Activated gamma-delta T cell (primary cell): ENCODE data around the gene PHLDA2.

ENCODE experiments used
- DNase-seq: peaks from one replicate; lab custom pipeline; 2025; lab: John Stamatoyannopoulos, UW

PHLDA2 gene

DNA sequence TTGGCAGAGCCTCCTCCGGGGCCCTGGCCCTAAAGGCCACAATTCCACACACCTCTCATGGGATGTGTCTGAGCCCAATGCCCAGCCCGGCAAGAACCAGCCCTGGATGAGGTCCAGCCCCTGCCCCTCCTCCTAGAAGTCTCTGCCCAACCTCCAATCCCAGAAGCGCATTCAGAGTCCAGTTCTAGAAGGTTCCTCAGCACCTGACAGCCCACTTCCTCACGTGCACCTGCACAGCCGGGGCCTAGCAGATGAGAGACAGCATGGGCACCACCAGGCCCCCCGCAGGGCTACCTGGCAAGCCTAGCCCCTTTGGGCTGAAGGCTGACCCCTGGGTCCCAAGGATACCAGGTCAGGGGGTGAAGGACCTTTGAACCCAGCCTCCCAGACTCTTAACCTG, 32.2 kb downstream of the PHLDA2 start:
- DNase-seq, result no peak

DNA sequence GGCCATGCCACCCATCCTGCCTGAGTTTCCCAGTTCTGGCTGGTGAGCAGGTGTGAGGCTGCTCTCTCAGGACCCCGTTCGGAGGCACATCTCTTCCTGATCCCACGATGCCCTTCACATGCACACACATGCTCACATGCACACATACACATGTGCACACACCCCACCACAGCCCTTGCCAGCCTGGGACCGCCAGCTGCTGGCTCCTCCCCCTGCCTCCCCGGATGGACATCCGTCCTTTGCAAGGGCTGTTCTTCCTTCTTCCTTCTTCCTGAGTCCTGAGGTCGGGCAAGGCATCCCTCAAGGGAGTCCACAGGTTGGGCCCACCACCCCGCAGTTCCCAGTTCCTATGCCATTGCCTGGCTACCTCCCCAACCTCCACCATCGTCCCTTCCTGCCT, 33.2 kb downstream of the PHLDA2 start:
- no peak for DNase-seq

DNA sequence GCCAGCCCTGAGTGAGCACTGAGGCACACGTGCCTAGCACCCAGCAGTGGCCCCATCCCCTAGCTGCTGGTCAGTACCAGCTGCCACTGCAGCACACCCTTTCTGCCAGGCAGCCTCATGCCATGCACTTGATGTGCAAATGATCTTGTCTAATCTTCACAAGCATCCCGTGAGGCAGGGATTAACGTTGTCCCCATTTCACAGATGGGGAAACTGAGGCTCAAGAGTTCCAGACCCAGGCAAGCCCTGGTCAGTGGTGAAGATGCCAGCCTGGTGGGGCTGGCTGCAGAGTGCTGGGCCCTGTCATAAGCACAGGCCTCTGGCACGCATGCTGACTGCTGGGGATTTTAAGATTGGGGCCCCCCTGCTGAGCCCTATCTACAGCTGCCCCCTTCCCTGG, 35.3 kb downstream of the PHLDA2 start:
- no peak for DNase-seq

DNA sequence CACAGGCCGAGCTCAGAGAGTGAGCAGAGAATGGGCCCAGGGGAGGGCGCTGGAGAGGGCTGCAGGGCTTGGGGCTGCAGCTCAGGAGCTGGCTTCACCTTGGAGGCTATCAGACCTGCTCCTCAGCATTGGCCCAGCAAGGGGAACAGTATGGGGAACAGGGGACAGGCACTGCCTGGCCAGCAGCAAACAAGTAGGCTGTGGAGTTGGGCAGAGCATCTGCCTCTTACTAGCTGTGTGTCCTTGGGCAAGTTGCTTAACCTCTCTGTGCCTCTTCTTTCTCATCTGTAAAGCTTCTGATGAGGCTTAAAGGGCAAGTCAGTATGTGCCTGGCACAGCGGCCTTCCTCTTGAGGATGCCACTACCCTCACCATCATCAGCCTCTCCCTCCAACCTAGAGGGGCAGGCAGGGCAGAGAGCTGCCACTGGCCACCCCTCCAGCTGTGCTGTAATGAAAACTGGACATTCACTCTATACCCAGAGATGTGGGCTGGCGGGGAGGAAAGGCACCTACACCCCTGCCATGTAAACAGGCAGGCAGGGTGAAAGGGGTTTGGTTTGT, 36.2 kb downstream of the PHLDA2 start:
- DNase-seq, result no peak

DNA sequence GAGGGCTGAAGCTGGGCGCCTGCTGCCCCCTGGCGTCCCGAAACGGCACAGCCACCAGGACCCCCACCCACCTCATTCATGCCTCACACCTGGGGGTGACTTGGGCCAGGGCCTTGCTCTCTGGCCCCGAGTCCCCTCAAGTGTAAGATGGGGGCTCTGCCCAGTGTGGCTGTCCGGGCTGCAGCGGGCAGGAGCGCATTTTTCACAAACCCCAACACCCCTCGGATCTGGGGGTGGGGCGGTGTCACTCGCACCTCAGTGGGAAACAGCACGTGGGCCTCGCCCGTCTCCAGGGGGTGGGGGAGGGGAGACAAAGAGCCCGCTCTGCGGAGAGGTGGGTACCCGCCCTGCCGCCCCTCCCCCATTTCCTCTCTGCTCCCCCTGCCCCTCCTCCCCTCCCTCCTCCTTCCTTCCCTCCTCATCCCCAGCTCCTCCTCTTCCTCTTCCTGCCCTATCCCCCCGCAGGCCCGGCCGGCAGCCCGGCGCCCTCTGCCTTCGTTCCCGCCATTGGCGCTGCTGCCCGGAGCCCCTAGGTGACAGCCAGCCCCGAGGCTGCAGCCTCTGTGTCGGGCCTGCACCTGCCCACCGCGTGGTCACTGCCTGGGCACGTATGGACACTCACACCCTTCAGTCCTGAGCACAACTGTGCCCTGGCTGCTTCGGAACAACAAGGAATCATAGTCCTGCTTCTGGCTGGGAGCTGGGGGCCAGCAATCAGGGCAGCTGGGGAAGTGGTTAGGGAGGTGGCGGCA, 36.8 kb downstream of the PHLDA2 start:
- DNase-seq, result no peak

DNA sequence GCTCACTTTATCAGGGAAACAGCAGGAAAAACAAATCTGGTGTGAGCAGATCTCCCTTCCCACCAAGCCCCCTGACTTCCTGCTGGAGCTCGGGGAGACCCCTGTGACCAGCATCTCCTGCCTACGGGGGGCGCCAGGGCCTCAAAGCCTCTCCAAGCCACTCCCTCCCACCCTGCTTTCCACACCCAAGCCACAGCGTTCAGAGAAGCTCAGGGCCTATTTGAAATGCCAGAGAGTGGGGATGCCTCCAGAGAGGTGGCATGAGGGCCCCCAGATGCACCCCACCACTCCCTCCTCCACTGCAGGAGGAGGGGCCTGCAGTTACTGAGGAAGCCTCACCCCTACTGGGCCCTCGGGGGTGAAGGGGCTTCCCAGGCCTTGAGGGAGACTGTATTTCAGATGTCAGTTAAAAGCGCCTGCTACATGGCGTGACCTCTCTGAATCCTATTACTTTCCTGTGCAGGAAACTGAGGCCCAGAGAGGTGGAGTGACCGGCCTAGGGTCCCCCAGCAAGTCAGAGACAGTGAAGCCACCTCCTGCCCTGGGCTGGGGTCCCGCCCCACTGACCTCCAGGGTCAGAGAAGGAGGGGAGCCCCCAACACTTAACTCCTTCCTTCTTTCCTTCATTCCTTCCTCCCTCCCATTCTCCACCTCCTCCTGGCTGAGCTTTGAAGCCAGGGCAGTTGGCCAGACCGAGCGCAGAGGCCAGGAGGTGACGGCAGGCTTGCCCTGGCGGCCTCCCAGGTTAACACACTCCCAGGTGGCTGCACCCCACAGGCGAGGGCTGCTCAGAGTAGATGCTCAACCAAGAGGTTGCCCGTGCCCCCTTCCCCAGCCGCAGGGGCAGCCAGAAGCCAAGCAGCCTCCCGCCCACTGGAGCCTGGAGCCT, 37.6 kb downstream of the PHLDA2 start:
- no peak for DNase-seq

DNA sequence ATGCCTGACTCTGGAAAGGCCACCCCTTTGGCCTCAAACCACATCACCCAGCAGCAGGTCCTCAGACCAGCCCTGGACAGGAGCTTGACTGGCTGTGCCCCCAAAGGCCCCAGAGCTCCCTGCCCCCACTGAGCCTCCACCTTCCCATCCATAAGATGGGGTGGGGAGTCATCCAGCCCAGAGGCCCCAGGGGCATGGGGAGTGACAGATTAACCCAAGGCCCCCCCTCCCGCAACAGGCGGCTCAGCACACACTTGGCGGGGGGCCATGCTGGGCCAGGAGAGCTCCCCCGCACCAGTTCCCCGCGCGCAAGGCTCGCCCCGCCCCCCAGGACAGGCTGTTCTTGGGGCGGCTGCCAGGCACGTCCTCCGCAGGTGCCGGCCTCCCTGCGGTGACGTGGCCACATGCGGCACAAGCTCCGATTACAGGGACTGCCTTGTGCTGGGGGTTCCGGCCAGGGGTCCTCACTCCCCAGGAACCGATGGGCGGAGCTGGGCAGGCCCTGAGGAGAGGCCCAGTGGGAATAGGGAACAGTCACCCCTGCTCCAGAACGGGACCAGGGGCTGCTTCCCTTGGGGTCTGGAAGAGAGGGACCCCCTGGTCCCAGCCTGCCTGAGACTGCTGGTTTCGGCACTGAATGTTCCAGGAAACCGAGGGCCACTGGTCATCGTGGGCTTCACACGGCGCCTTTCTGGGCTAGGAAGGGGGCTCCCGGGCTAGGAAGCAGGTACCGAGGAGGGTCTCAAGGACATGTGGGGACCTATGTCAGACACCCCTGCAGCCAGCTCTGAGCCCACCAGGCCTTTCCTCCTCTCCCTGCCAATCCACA, 38.5 kb downstream of the PHLDA2 start:
- DNase-seq, result no peak

DNA sequence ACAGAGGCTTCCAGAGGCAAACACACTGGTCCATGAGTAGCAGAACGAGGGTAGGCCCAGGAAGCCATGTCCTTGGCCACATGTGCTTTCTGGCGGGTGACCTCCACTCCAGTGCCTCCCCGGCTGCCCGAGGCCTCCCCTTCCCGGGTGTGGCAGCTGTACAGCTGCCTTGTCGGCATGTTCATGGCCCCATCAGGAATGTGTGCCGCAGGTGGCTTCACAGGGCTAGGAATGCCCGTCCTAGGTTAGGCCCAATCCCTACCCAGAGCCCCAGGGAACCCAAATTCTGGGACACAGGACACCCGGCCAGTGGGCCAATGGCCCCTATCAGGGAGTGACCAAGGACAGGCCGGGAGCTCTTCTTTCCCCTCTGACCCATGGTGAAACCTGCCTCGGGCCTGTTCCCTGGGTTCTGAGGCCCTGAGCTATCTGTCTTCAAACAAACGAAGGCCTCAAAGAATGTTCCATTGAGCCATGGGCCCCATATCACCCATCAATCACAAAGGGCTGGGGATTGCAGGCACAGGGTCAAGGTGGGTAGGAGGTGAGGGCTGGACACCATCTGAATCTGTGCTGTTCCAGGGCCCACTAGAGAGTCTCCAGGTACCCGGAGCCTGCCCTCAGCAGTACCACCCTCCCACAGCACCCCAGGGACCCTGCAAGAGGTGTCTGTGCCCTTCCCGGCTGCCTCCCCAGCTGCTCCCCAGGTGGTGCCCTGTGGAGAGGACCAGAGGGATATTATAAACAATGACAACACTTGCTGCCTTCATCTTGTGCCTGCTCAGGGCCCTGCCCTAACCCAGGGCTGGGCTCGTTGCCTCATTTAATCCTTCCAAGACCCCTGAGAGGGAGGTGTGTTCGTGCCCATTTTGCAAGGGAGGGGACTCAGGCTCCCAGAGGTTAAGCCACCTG, 39.6 kb downstream of the PHLDA2 start:
- DNase-seq, result no peak

DNA sequence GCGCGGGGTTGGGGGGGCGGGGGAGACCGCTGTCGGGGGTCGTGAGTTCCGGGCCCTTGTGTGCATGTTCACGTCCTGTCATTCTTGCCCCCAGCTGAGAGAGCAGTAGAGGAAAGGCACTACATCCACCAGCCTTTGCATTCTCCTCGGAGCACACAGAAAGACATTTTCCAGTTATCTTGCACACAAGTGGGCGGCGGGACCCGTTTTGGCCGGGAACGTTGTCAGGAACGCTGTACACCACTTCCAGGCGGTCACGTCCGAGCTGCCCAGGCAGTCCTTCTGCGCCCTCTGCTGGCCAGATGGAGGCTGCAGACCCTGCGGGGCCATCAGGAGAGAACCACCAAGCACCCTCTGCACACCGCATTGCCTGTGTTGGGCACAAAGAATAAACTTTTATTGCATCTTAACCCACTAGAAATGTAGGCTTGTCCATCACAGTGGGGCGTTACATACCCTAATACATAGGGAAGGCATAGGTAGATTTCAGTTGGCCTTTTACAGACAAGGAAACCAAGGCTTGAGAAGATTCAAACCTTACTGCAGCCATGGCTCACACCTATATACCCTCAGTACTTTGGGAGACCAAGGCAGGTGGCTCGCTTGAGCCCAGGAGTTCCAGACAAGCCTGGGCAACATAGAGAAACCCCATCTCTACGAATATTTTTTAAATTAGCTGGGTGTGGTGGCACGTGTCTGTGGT, 40.8 kb downstream of the PHLDA2 start:
- peak; percentile 52 for DNase-seq

DNA sequence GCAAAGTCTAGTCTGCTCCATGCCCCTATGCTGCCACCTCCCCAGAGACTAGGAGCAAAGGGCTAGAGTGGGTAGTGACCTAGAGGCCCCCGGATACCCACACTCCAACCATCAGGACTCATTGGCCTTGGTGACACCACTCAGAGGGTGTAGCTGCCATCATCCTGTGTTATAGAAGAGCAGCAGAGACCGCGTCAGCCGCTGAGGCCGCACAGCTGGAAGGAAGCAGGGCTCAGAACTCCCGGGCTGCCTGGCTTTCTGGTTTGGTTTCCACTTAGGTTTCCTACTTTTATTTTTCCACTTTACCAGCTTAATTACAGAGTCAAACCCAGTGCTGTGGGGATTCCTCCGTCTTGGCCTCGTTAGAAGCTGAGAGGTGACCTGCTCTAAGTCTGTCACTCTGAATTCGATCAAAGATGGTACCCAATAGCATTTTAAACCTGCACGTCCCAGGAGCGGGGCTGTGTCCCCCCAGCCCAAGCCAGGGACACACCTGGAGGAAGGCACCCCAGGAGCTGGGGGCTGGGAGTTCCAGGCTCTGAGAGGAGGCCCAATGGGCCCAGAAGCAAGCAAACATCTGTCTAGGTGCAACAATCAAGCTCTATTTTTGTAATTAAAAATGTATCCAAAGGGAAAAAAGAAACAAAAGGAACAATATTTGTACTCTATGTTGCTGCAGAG, 41.6 kb downstream of the PHLDA2 start:
- no peak for DNase-seq

DNA sequence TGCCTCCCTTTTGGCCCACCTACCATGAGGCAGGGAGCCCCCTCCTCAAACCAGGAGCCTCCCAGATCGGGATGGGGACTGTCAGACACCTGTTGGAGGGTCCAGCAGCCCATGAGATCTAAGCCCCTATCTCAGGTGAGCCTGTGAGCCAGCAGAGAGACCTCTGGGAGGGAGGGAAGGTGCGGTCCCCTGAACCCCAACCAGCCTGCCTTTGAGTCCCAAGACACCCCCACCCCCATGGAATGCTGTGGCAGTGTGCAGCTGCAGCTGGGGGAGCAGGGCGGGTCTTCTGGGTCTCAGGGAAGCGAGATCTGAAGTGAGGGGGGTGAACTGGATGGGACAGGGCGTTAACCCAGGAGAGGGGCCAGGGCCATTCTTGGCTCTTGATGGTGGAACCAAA, 42.3 kb downstream of the PHLDA2 start:
- DNase-seq, result no peak

DNA sequence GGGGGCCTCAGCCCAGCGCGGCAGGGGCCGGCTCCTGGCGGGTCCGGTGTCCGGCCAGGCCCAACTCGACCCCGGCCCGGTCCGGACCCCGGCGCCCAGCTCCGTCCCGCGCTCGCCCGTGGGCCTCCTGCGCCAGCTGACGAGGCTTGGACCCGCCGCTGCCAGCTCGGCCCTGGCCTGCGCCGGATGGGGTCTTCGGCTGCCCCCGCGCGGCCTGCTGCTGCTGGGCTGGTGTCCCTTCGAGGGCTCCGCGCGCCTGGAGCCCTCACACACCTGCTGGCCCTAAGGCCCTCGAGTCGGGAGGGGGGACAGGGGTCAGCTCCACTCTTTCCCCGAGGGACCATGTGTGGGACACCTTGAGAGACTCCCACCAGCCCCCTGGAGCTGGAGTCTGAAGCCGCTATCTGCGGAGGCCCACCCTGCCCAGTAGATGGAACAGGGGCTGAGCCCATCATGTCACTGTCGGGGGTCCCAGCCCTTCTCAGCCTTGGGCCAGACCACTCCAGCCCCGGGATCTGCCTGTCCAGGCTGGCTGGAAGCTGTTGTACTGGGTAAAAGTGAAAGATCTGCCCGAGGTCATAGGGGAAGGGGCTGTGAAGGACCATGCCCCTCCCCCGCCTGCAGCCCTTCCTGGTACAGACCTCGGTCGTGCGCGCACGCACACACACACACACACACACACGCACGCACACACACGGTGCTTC, 42.9 kb downstream of the PHLDA2 start:
- no peak for DNase-seq

DNA sequence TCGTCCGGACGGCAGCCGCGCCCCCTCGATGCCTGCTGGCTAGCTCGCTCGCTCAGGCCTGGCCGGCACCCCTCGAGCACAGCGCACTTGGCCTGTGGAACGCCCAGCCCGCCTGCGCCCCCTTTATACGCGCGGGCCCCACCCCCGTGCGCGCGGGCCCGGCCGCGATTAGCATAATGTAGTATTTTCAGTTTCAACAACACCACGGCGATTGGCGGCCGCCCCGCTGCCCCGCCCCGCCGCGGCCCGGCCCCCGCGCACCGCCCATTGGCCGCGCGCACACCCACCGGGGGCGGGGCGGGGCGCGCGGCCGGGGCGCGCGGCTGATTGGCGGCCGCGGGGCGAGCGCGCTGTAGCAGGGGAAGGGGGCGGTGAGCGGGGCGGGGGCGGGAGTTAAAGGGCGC, 43.5 kb downstream of the PHLDA2 start, which contains the start of gene CDKN1C:
CDKN1C (minus strand) TSS at position 98 of the 404 bp plus-strand sequence. CDS start 319 bp downstream, outside the sequence.
- peak; percentile 80 for DNase-seq

DNA sequence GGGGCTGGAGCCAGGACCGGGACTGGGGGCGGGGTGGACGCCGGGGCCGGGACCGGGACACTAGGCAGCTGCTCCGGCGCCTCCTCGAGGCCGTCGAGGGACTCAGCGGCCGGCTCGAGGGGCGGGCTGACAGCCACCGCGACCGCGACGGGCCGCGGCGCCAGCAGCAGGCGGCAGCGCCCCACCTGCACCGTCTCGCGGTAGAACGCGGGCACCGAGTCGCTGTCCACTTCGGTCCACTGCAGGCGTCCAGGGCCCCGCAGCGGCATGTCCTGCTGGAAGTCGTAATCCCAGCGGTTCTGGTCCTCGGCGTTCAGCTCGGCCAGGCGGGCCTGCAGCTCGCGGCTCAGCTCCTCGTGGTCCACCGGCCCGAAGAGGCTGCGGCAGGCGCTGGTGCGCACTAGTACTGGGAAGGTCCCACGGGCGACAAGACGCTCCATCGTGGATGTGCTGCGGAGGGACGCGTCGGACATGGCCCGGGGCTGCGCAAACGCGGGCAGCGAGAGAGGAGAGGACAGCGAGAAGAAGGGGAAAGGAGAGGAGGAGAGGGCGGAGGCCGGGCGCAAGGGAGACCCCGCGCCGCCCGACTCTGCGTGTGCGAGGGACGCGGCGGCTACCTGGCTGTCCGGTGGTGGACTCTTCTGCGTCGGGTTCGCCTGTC, 44.1 kb downstream of the PHLDA2 start:
- no peak for DNase-seq

DNA sequence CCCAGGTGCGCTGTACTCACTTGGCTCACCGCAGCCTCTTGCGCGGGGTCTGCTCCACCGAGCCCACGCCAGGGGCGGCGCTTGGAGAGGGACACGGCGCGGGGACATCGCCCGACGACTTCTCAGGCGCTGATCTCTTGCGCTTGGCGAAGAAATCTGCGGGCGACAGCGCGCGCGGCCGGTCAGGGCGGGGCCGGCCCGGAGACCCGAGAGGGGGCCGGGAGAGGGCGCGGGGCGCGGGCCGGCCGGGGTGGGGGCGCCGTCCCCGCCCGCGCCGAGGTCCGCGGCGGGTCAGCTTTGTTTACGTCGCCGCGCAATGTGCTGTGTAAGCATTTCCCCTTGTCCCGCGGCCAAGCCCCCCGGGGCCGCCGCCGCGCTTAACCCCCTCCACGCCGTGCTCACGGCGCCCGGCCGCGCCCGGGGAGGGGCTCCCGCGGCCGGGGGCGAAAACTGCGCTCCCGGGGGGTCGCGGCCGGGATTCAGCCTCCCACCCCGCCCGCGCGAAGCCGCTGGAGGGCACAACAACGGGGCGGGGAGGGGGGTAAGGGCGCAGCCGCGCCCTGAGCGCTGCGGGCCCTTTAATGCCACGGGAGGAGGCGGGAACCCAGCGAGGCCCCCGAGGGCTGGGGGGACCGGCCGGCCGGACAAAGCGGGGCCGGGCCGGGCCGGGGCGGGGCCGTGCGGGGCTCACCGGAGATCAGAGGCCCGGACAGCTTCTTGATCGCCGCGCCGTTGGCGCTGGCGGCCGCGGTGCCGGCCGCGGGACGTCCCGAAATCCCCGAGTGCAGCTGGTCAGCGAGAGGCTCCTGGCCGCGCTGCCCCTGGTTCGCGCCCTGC, 45.0 kb downstream of the PHLDA2 start:
- no peak for DNase-seq

DNA sequence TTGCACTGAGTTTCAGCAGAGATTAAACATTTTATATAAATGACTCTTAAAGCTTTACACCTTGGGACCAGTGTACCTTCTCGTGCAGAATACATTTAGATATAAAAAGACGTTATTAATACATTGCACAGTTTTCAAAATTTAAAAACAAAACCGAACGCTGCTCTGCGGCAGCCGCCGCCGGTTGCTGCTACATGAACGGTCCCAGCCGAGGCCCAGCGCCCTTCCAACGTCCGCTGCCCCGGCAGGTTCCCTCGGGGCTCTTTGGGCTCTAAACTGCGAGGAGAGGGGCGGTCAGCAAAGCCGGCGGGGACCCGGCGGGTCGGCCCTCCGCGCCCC, 45.6 kb downstream of the PHLDA2 start:
- no peak for DNase-seq

DNA sequence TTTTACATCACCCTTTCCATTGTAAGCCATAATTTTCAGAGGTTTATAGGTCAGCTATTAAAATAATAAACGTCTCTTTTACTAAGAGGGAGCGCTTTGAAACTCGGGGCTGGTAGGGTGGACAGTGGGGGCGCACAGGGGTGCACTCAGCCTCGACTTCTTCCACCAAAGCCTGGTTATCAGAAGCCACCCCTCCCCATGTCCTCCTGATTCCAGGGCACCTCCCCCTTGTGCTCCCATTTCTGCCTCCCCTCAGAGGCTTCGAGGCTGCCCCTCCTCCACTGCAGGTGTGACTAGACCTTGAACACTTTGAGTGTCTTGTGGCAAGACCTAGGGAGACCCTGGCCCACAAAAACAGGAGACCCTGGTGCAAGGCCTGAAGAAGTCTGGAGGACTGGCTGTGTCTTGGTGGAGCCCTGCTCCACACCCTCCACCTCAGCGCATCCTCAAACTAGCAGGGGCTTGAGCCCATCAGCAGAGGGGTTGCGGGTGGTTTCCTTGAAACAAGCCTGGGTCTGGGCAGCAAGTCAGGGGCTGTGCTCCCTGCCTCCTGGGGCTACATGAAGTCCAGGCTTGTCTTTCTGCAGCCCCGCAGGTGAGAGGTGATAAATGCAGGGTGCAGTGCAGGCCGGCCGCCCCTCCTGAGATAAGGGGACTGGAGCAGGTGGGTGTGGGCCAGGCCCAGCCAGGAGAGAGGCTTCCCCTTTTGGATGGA, 46.7 kb downstream of the PHLDA2 start:
- no peak for DNase-seq
